ENCODE data around the gene IFNE.

IFNE gene, protein sequence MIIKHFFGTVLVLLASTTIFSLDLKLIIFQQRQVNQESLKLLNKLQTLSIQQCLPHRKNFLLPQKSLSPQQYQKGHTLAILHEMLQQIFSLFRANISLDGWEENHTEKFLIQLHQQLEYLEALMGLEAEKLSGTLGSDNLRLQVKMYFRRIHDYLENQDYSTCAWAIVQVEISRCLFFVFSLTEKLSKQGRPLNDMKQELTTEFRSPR

DNA sequence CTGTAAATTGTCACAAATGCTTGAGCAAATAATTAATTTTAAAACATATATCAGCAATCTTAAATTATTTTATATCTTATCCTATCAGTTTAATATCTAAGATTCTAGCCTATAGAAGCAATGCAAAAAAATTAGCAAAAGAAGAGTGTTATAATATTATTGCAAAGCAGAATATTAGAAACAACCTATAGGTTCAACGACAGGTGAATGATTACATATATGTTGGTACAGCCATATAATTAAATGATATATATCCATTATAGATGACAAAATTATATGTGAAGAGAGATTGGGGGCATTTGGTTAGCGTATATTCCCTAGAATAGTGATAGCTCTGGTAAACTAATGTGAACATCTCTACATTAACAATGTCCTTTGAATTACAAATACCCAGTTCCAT is at the start of gene IFNE:
Gene IFNE, minus strand, starts transcription at position 101 of the 400 bp plus-strand sequence. CDS start 619 bp downstream, outside the sequence.
- DNase-seq (ENCODE audit: low spot score): no peak

DNA sequence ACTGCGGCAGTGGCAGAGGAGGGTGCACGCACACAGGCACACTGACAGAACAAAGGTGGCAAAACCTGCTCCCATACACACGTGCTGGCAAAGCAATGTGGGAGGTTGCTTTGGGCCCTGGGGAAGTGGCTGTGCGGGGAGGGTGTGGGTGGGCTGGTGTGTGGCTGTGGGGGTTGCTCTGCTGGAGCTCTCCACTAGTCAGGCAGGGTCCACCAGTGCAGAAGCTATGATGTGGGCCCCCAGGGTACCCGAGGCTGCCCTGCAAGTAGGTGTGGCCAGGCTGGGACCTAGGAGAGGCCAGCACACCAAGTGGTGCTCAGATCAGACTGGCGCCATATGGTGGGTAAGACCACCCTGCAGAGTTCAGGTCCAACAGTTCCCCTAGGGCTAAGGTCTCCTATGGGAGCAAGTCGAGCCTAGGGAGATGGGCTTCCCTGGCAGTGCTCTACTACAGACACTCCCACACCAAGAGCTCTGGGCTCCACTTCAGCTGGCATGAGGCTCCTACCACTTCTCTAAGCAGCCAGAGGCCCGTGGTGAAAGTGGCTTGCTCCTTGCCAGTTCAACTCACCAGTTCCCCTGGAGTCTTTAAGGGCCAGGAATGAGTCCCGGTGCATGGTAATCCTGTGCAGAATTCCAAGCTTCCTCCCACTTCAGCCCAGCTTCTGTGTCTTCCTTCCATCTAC is 46.2 kb upstream of the IFNE start:
- no peak for DNase-seq (ENCODE audit: low spot score)

DNA sequence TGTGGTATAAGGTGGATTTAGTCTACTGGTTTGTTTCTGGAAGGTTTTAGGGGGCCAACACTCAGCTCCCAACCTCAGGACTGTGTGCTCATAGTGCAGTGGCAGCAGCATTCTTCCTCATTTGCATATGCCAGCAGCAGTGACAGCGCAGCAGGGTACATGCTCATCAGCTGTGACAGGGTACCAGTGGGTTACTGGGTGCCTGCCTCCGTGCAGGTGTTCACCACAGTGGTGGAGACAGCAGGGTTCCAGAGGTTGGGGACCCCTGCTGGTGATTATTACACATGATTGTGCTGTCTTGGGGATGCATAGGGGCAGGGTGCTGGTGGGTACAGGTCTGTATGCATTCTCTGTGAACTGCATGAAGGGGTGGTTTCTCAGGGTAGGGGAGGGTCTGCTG is 45.5 kb upstream of the IFNE start:
- DNase-seq (ENCODE audit: low spot score): no peak

DNA sequence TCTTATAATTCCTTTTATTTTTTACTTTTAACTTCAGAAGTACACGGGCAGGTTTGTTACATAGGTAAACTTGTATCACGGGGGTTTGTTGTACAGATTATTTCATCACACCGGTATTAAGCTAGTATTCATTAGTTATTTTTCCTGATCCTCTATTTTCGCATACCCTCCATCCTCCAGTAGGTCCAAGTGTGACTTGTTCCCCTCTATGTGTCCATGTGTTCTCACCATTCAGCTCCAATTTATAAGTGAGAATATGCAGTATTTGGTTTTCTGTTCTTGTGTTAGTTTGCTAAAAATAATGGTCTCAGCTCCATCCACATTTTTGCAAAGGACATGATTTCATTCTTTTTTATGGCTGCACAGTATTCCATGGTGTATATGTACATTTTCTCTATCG is 43.1 kb upstream of the IFNE start:
- DNase-seq (ENCODE audit: low spot score): no peak

DNA sequence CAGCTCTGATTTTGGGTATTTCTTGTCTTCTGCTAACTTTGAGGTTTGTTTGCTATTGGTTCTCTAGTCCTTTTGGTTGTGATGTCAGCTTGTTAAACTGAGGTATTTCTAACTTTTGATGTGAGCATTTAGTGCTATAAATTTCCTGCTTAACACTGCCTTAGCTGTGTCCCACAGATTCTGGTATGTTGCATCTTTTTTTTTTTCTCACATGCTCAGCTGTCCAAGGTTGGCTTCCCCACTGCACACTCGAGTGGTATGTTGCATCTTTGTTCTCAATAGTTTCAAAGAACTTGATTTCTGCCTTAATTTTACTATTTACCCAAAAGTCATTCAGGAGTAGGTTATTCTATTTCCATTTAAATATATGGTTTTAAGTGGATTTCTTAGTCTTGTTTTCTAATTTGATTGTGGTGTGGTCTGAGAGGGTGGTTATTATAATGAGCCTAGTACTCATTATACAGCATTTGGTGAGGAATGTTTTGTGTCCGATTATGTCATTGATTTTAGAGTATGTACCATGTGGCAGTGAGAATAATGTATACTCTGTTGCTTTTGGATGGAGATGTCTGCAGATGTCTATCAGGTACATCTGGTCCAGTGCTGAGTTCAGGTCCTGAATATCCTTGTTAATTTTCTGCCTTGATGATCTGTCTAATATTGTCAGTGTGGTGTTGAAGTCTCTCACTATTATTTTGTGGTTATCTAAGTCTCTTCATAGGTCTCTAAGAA is 42.2 kb upstream of the IFNE start:
- DNase-seq (ENCODE audit: low spot score): no peak

DNA sequence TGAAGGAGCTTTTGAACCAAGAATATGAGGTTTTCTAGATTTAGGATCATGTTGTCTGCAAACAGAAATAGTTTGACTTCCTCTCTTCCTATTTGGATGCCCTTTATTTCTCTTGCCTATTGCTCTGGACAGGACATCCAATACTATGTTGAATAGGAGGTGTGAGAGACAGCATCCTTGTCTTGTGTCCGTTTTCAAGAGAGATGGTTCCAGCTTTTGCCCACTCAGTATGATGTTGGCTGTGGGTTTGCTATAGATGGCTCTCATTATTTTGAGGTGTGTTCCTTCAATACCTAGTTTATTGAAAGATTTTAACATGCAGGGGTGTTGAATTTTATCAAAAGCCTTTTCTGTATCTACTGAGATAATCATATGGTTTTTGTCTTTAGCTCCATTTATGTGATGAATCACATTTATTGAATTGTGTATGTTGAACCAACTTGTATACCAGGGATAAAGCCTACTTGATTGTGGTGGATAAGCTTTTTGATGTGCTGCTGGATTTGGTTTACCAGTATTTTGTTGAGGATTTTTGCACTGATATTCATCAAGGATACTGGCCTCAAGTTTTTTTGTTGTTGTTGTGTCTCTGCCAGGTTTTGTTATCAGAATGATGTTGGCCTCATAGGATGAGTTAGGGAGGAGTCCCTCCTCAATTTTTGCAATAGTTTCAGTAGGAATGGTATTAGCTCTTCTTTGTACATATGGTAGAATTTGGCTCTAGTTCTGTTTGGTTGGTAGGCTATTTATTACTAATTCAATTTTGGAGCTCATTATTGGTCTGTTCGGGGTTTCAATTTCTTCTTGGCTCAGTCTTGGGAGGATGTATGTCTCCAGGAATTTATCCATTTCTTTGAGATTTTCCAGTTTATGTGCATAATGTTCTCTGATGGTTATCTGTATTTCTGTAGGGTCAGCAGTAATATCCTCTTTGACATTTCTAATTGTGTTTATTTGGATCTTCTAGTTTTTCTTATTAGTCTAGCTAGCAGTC is 41.2 kb upstream of the IFNE start:
- DNase-seq (ENCODE audit: low spot score): no peak

DNA sequence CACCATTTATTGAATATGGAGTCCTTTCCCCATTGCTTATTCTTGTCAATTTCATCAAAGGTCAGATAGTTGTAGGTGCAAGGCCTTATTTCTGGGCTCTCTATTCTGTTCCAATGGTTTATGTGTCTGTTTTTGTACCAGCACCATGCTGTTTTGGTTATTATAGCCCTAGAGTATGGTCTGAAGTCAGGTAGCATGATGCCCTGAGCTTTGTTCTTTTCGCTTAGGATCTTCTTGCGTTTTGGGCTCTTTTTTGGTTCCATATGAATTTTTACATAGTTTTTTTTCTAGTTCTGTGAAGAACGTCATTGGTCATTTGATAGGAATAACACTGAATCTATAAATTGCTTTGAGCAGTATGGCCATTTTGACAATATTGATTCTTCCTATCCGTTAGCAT is 40.2 kb upstream of the IFNE start:
- DNase-seq (ENCODE audit: low spot score): no peak

DNA sequence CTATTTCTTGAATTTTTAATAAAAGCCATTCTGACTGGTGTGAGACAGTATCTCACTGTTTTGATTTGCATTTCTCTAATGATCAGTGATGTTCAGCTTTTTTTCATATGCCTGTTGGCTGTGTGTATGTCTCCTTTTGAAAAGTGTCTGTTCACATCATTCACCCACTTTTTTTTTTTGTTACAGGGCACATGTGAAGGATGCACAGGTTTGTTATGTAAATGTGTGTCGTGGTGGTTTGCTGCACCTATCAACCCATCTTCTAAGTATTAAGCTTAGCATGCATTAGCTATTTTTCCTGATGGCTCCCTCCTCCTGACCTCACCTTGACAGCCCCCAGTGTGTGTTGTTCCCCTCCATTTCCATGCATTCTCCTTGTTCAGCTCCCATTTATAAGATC is 39.3 kb upstream of the IFNE start:
- DNase-seq (ENCODE audit: low spot score): no peak

DNA sequence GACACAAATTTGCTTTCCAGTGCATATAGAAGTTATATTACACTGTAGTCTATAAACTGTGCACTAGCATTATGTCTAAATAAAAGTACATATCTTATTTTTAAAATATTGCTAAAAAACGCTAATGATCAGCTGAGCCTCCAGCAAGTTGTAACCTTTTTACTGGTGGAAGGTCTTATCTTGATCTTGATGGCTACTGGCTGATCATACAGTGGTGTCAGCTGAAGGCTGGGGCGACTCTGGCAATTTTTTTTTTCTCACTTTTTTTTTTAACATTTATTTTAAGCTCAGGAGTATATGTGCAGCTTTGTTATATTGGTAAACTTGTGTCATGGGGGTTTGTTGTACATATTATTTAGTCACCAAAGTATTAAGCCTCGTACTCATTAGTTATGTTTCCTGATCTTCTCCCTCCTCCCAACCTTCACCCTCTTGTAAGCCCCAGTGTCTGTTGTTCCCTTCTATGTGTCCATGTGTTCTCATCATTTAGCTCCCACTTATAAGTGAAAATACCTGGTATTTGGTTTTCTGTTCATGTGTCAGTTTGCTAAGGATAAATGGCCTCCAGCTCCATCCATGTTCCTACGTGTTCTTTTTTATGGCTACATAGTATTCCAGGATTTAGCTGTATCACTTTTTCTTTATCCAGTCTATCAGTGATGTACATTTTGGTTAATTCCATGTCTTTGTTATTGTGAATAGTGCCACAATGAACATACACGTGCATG is 38.6 kb upstream of the IFNE start:
- DNase-seq (ENCODE audit: low spot score): no peak

DNA sequence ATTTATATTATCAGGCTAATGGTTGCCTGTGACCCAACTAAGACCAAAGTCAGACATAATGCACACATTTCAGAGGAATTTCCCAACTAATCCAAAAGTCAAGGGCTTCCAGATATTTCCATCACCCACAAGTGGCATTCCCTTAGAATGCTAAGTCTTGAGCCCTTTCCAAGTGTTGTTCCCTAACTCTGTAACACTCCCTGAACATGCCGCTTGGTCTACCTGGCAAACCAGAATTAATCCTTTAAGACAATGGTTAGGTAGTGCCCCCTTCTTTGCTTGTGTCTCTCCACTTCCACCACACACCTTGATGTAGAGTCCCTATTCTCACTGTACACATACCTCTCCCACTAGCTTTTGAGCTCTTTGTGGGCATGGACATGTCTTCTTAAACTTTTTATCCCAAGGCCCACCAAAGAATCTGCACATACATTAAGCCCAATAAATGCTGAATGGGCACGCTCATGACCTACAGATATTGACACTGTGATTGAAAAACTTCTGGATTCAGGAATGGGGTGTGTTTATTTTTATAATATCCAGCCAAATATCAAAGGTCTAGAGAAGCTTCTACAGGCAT is 37.8 kb upstream of the IFNE start:
- no peak for DNase-seq (ENCODE audit: low spot score)

DNA sequence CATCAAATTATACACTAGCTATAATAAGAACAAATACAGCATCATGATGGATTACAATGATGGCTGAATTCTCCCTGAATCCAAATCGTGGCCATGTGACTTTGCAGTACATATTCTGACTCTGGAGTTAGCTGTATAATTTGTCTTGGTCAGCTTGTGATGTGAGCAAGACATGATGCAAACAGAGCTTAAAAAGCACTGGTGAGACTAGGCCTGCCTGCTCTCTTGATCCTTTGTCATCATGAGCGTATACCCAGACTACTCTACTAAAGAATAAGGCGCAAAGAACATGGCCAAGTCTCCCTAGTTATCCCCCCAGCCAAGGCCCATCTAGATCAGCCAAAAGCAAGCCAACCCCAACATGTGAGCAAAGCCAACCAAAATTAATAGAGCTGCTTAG is 34.7 kb upstream of the IFNE start:
- DNase-seq (ENCODE audit: low spot score): no peak

DNA sequence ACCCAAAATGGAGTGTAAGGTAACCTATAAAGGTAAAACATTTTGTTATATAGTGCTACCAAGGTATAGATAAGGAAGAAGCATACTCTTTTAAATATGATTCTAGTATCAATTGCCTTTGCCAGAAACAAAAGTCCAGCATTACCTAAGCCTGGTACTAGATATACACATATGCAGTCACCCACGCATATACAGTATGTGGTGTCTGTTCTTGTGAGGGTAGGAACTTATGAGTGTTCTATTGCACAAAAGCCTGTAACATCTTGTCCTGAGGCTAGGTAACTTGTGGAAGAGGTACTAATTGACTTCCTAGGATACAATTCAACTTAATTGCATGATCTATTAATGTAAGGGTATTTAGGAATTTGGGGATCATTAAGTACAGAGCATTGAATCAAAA is 31.3 kb upstream of the IFNE start:
- DNase-seq (ENCODE audit: low spot score): no peak

DNA sequence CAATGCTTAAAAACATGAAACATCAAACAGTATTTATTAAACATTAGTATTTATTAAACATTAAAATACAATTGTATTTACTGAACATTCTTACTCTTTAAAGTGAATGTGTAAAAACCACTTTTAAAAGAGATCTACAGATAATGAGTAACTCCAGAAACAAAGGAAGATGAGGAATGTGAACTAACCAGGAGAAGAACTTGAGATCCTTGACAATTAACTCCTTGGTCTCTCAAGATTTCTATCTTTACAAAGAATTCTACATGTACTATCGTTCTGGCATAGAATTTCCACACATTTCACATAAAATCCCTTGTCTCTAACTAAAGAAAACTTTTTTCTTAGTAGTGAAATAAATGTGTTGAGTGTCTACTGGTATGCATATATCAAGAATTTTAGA is 28.7 kb upstream of the IFNE start:
- no peak for DNase-seq (ENCODE audit: low spot score)

DNA sequence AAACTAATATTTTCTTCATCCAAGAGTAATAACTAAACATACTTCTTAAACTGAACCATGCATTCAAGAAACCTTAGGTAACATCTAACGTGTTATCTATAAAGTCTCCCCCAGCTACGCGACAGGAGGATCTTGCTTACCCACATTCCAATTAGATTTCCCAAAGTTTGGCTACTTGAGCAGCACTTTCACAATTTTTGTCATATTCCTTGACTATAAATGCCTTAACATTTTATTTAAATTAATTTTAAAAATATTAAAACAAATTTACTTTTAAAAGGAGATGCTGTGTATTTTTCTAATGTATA is 25.3 kb upstream of the IFNE start:
- DNase-seq (ENCODE audit: low spot score): no peak

DNA sequence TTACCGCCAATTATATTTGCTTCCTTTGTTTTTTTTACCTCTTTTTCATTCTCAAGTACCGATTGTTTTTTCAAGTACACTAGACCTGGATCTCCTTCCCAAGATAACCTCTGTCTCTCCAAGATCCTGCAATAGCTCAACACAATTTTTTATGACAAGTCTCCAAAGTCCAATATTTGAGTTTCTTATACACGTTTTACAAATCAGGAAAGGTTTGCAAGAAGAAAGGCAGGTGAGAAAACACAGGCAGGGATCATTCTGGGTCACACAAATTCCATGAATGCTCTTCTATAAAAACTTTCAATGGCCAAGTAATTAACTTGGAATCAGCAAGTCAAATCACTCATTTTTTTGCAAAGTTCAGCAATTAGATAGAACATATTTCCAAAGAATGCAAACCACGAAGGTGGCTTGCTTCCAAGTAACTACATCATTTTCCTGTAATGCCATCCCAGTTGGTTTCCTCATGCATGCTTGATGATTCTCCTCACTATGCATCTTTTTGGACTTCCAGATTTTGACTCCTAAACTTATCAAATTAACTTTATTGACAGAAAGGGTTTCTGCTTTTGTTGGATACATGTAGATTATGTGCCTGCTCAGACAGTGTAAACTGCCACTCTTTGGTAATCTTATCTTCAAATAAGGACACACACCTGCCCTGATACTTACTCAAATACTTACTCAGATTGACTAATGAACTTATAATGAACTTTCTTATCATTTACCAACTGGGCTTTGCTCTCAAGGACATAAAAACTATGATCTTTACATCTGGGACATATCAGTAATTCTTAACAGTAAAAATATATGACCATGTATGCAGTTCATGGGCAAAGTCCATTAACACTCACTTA is 24.7 kb upstream of the IFNE start:
- no peak for DNase-seq (ENCODE audit: low spot score)

DNA sequence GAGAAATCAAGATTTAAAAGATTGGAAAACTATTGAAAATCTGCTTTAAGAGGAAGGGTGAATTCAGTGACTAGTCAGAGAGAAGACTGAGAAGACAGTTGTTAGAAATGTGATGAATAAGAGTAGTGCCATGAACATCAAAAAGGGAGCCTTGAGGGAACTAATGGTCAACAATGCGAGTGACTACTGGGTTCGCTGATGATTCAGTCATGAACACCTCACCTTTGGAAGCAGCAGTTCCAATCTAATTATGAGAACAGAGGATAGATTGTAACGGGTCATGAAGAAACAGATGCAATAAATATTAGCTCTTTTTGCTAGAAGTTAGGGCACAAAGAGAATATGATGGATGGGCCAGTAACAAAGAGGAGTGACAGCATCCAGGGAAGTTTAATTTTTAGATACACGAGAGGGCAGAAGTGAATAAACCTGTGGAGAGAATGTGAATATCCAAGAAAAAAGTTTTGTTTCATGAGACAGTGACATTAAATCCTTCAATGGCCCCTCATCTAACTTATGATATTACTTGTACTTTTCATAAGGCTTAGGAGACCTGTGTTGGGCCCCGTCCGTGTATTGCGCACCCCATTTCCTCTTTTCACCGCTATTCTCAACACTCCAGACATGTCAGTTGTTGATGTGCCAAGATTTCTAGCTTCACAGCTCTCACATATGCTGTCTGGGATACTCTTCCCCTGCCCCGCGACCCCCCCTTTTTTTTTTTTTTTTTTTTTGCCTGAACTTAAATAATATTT is 23.5 kb upstream of the IFNE start:
- DNase-seq (ENCODE audit: low spot score): no peak

DNA sequence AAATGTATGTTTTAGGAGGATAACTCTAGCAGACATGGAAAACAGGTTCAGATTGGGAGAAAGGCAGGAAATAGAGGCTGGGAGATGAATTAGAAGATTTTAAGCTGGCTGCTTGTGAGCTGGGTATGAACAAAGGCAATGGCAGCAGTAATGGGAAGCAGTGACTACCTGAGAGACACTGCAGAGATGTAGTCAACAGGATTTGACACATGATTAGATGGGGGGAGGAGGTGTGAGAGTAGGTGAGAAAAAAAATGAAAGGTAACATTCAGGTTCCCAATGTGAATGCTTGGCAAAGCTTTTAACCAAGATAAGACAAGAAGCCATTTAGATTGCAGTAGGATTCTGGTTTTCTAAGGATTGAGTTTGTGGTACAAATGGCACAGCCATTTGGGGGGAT is 22.8 kb upstream of the IFNE start:
- no peak for DNase-seq (ENCODE audit: low spot score)

DNA sequence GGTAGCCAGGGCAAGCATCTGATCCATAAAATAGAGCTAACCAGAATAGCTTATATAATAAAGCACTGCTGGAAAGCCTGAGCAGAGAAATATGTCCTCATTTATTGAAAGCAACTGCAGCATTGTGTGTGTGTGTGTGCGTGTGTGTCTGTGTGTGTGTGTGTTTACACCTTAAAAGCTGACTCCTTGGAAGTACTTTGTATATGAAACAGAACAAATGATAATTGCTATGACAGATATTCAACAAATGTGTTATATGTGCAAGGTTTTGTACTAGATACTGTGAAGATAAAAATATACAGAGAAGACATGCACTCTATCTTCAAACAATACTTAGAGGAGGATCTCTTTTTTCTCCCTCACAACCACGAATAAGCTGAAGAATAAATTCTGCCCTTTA is 22.0 kb upstream of the IFNE start:
- DNase-seq (ENCODE audit: low spot score): no peak

DNA sequence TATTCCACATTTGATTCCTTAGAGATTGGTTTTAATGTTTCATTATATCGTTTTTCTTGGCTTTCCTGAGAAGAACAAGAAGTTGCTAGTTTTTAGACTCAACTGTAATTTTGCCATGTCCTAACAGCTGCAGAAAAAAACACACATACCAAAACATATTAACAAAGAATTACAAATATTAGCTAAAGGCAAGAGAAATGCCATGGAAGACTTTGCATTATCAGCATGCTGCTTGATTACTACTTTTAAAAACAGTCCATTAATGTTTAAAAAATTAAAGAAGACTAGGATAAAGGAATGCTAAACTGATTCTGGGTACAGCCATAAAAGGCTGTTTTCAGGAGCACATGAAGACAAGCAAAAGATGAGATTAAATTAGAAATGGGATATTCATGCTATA is 20.5 kb upstream of the IFNE start:
- DNase-seq (ENCODE audit: low spot score): no peak

DNA sequence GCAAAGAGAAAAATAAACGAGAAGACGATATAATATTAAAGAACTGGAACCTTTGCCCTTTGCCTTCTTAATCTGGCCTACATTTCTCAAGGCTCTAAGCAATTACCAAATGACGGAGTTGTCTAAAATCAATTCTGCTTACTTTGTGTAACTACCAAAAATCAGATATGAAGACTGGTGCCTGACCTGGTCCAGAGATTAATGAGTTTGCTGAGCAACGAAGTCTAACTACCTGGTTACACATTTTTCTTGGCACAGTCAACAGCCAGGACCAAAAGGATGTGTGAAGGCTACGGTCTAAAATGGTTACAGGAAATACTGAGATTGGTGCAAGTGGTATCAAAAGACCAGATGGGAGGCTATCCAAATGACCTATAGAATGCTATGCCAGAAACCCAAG is 17.8 kb upstream of the IFNE start:
- no peak for DNase-seq (ENCODE audit: low spot score)

Measured in HuH-7 (cell line).